Measurements from ENCODE around the gene COPS4.
"Not testable (repeated sequence)": the region's sequence is repeated elsewhere in the genome, so short reads cannot be mapped to it uniquely, and the experiment has no call there.

The COPS4 gene

GRCh38 chr4:83023599-83023998 lies 11.4 kb upstream of the COPS4 start:
- not testable (repeated sequence) for DNase-seq (ENCODE audit: low read depth)

GRCh38 chr4:83024233-83024632 lies 10.8 kb upstream of the COPS4 start:
- no peak for DNase-seq (ENCODE audit: low read depth)

GRCh38 chr4:83025563-83025962 lies 9.4 kb upstream of the COPS4 start:
- no peak for DNase-seq (ENCODE audit: low read depth)

- no peak for DNase-seq (ENCODE audit: low read depth)
These were observed 6.0 kb upstream of the COPS4 start for GRCh38 chr4:83028976-83029375.

DNA sequence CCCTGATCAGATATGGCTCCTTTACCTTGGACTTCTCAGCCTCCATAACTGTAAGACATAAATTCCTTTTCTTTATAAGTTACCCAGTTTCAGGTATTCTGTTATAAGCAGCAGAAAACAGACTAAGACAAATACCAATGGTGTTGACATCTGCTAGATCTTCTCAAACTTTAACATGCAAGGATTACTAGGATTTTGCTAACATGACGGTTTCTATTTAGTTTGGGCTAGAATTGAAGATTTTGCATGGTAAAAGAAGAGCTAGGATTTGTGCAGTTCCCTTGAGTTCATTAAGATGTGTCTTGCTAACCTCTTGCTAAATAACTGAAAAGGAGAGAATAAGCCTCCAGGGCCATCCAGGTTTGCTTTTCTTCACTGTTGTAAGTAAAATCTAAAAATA lies 5.3 kb upstream of the COPS4 start:
- no peak for DNase-seq (ENCODE audit: low read depth)

DNA sequence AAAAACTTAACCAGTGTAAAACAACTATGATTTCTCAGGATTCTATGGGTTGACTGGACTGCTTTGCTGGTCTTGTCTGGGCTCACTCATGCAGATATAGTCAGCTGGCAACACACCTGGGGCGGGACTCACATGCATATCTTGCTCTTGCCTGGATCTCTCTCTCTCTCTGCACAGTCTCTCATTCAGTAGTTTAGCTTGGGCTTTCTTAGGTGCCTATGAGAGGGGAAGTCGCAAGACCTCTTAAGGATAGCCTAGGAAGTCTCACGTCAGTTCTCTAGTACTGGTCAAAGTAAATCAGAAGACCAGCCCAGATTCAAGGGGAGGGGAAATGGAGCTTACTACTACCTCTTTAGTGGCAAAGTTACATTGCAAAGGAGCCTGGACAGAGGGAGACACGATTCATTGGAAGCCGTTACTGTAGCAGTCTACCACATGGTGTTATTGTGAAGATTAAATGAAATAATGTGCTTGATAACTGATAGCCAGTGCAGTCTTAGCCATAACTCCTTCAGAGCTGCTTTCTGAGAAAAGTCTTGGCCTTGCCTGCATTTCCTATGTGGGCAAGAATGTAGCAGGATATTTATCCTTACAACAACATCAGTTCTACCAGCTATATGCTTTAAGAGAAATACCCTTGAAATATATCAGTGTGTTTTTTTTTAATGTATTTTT lies 2.1 kb downstream of the COPS4 start:
- DNase-seq (ENCODE audit: low read depth) = no peak

DNA sequence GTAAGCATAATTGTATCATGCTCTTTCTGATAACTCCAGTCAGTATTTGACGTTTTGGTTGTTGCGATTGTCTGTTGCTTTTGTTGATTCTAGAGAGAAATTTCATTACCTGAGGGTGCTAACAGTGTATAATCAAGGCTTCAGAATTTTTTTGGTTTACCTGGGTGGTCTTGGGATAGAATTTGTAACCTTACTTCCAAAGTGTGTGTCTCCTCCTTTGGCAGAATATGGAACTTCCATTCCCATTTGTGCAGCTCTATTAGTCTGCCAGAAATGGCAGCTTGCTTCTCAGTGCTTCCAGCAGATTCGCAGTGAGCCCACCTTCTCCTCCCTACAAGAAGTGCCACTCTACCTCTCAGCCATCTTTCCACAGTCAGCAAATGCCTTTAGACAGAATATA lies 5.3 kb downstream of the COPS4 start:
- no peak for DNase-seq (ENCODE audit: low read depth)

GRCh38 chr4:83043157-83043556 lies 8.2 kb downstream of the COPS4 start:
- not testable (repeated sequence) for DNase-seq (ENCODE audit: low read depth)

- no peak for DNase-seq (ENCODE audit: low read depth)
These were observed 8.9 kb downstream of the COPS4 start for GRCh38 chr4:83043801-83044407.

DNA sequence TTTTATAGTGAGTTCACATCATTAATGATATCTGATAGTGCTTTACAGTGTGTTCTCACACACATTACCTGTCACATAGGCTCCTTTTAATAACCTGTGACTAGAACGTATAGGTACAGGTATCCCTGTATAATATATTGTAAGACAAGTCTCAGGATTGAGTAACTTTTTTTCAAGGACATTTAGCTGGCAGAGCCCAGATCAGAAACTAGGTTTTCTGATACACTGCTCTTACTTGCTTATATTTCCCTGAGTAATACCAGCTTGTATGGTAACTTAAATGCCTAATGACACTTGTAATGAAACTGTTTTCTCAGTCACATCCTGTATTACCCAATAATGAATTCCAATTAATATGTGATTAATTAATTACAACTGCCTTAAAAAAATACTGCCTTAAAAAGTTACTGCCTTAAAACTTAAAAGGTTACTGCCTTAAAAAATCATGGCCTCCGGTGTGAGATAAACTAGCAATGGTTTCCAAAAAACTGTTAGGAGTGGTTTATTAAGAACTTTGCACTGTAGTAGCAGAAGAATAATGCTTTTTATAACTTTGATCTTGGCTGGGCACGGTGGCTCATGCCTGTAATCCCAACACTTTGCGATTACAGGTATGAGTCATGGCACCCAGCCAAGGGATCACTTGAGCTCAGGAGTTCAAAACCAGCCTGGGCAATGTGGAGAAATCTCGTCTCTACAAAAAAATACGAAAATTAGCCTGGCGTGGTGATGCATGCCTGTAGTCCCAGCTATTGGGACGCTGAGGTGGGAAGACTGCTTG lies 11.9 kb downstream of the COPS4 start:
- no peak for DNase-seq (ENCODE audit: low read depth)

DNA sequence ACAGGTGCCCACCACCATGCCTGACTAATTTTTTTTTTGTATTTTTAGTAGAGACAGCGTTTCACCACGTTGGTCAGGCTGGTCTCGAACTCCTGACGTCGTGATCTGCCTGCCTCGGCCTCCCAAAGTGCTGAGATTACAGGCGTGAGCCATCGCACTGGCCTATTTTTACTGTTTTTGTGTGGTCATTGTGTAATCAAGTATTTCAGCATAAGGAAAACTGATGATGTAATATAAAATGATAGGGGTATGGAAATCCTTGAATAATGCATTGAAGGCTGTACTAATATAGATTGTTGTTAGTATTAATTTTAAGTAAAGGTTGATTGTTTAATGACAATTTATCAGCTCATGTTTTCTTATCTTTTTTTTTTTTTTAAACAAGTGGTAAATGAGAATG lies 13.8 kb downstream of the COPS4 start:
- not testable (repeated sequence) for DNase-seq (ENCODE audit: low read depth)

- no peak for DNase-seq (ENCODE audit: low read depth)
These were observed 19.9 kb downstream of the COPS4 start for GRCh38 chr4:83054928-83055327.

DNA sequence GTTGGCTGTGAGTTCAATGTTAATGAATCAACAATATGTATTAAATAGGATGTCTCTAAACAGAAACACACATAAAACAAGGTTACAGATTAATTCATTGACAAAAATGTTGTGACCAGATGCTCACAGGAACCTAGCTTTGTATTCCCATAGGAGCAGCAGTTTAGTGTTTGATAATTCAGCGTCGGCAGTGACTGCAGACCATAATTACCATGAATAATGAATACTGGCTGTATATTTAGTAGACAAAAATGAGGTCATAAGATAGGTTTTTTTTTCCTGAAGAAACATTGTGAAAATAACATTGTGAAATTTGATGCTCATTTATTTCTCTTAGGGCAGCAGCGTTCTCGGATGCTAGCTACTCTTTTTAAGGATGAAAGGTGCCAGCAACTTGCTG lies 27.8 kb downstream of the COPS4 start:
- DNase-seq (ENCODE audit: low read depth) = no peak

DNA sequence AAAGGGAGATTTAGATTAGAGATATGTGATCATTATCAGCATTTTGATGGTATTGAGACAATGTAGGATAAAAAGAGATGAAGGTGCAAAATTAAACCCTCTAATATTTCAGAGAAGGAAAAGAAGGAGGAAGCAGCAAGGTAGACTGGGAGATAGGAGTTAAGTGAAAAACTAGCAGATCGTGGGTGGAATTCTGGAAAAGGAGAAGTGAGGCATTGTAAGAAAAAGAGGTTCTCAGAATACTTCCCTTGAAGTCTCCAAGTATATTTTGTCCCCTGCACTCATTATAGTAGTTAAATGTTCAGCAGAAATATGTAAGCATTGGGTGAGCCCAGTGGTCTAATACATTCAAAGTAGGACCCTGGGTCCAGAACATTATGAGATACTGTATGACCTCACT lies 30.3 kb downstream of the COPS4 start:
- DNase-seq (ENCODE audit: low read depth) = no peak

DNA sequence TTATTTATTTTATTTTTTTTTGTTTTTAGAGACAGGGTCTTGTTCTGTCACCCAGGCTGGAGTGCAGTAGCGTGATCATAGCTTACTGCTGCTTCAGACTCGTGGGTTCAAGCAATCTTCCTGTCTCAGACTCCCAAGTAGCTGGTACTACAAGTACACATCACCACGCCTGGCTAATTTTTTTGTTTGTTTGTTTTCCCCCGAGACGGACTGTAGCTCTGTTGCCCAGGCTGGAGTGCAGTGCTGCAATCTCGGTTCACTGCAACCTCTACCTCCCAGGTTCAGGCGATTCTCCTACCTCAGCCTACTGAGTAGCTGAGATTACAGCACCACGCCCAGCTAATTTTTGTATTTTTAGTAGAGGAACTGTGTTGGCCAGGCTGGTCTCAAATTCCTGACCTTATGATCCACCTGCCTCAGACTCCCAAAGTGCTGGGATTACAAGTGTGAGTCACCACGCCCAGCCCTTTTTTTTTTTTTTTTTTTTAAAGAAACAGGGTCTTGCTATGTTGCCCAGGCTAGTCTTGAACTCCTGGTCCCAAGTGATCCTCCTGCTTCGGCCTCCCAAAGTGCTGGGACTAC lies 32.2 kb downstream of the COPS4 start:
- DNase-seq (ENCODE audit: low read depth) = no peak

DNA sequence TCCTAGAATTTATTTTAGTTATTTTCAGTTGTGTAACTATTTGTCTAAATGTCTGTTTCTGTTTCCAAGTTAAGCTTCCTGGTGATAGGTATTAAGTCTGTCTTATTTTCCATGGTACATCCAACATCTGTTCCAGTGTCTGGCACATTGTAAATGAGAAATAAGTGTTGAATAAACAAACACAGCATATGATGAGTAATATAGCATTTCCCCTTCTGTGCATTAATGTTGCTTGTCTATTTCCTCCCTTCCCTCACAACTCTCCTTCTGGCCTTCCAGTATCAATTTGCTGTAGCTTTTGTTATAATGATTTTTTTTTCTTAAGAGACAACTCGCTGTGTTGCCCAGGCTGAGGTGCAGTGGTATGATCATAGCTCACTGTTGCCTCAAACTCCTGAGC lies 36.1 kb downstream of the COPS4 start:
- no peak for DNase-seq (ENCODE audit: low read depth)

DNA sequence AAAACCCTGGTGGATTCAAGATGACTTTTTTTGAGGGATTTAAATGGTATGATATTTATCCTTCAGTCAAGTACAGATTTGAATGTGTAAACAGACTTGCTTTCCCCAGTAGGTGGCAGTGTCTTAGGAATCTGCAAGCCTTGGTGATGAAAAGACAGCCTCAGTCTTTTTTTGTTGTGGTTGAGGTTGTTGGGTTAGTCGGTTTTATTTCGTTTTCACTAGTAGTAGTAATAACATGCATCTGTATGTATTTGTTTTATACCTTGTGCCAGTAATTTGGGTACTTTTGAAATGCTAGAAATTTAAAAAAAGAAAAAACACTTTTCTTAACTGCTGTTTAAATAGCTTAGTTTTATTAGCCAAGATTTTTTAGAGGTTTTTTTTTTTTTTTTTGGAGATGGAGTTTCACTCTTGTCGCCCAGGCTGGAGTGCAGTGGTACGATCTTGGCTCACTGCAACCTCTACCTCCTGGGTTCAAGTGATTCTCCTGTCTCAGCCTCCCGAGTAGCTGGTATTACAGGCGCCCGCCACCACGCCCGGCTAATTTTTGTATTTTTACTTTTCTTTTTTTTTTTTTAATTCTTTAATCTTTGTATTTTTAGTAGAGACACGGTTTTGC lies 39.2 kb downstream of the COPS4 start:
- no peak for DNase-seq (ENCODE audit: low read depth)

DNA sequence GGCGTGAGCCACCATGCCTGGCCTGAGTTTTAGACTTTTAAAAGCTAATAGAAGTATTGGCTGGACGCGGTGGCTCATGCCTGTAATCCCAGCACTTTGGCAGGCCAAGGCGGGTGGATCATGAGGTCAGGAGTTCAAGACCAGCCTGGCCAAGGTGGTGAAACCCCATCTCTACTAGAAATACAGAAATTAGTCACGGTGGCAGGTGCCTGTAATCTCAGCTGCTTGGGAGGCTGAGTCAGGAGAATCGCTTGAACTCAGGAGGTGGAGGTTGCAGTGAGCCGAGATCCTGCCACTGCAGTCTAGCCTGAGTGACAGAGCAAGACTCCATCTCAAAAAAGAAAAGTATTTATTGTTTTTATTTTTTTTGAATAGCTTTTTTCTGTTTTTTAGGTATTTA lies 39.8 kb downstream of the COPS4 start:
- DNase-seq (ENCODE audit: low read depth) = not testable (repeated sequence)

DNA sequence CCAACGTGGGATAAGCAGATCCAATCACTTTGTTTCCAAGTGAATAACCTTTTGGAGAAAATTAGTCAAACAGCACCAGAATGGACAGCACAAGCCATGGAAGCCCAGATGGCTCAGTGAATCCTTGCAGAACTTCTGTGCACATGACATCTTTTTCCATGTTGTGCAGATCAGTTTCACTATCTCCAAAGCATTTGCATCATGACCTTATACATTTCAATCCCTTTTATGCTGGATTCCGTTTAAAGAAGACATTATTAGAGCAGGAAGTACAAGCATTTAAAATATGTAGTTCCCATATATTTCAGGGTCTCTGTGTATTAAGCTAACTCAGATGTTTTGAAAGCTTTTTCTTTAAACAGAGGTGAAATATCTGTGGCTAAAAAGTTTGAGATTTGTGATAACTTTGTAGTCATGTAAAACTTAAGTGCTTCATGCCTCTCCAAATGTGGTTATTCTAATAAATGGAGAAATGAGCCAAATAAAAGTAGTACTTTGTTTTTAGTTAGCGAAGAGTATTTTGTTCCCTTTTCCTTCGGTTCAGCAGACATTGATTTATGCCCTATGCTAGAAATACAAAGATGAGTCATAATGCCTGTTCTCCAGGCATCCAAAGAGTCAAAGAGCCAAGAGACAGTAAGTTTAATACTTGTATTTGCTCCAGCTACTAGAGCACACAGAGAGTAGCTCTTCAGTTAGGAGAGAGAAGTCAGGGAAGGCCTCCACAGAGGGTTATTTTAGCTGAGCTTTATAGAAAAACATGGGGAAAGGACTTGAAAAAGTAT lies 40.5 kb downstream of the COPS4 start:
- no peak for DNase-seq (ENCODE audit: low read depth)

- no peak for DNase-seq (ENCODE audit: low read depth)
These were observed 45.6 kb downstream of the COPS4 start for GRCh38 chr4:83080561-83080960.

- no peak for DNase-seq (ENCODE audit: low read depth)
These were observed 47.8 kb downstream of the COPS4 start for GRCh38 chr4:83082777-83083176.
